B cell (primary cell): ENCODE results near the gene CAPZB. TPM values are rescaled to one million over a fixed set of nuclear protein-coding genes. Genes with fewer than 3 reads are reported as not detected.

Experiments
- ATAC-seq: fragments of 200-7000 bp; cut with Tn5 transposase; one replicate; pipeline ENCODE4 v1.10.0; 2021; ENCODE audit warnings: low read depth, mild to moderate bottlenecking, moderate number of reproducible peaks, moderate library complexity
- CTCF ChIA-PET: fragments of 350-600 bp; sonication (Branson Sonifier 250); formaldehyde crosslinking; loops from one replicate; lab custom pipeline; 2021; ENCODE audit warnings: antibody characterized with exemption, inconsistent platforms; lab: Charles Lee
- POLR2A ChIA-PET: fragments of 350-600 bp; sonication (Branson Sonifier 250); formaldehyde crosslinking; loops from one replicate; lab custom pipeline; 2021; ENCODE audit warnings: antibody characterized with exemption; lab: Charles Lee
- DNase-seq: peaks from one replicate; pipeline ENCODE4 v3.0.0; 2013
- H2AFZ ChIP-seq: 2 replicates; pipeline ENCODE4 v1.6.1; 2012; ENCODE audit warnings: mild to moderate bottlenecking, low read depth, low read length; ENCODE audit not compliant: insufficient read depth, poor library complexity, severe bottlenecking
- H3K27ac ChIP-seq, 2 donors: 1 replicate in 1 of 2; 2 replicates in 1 of 2; pipeline ENCODE4 v1.5.1; 2012 to 2013; ENCODE audit warnings: low read length in 2 of 2, mild to moderate bottlenecking in 2 of 2, moderate library complexity in 1 of 2
- H3K27me3 ChIP-seq, 4 experiments: fragments of 200-600 bp in 1 of 4; sonication (generic) in 1 of 4; replicated peaks in 1 of 4; 1 replicate in 2 of 4; 2 replicates in 2 of 4; pipeline versions ENCODE4 v1.6.1 to v1.7.0; 2013 to 2016; ENCODE audit warnings: low read length in 3 of 4, mild to moderate bottlenecking in 2 of 4, mixed read lengths in 1 of 4, moderate library complexity in 1 of 4; ENCODE audit not compliant: insufficient read depth in 4 of 4, control insufficient read depth in 3 of 4; ENCODE audit errors: control extremely low read depth in 1 of 4
- H3K36me3 ChIP-seq, 2 experiments: replicated peaks in 1 of 2; 1 replicate in 1 of 2; 2 replicates in 1 of 2; pipeline versions ENCODE4 v1.6.1 to v1.7.1; 2013; ENCODE audit warnings: low read length in 1 of 2; ENCODE audit not compliant: insufficient read depth in 2 of 2, control insufficient read depth in 1 of 2; ENCODE audit errors: control extremely low read depth in 1 of 2, extremely low read depth in 1 of 2
- H3K4me1 ChIP-seq, 2 donors: fragments of 200-600 bp in 1 of 2; sonication (generic) in 1 of 2; 1 replicate in 1 of 2; 2 replicates in 1 of 2; pipeline versions ENCODE4 v1.5.1 to v1.6.1; 2013 to 2017; ENCODE audit warnings: low read length in 2 of 2; ENCODE audit not compliant: control insufficient read depth in 2 of 2, insufficient read depth in 2 of 2
- H3K4me2 ChIP-seq: replicated peaks from 2 replicates; pipeline ENCODE3; 2012; ENCODE audit warnings: mild to moderate bottlenecking, low read depth, low read length; ENCODE audit not compliant: poor library complexity, severe bottlenecking
- H3K4me3 ChIP-seq, 5 experiments: fragments of 200-600 bp in 1 of 5; sonication (generic) in 1 of 5; 1 replicate in 3 of 5; 2 replicates in 2 of 5; pipeline versions ENCODE4 v1.5.1 to v1.7.0; 2011 to 2016; ENCODE audit warnings: low read length in 4 of 5, mild to moderate bottlenecking in 4 of 5, low read depth in 2 of 5, control low read depth in 1 of 5, moderate library complexity in 1 of 5; ENCODE audit not compliant: insufficient read depth in 1 of 5; ENCODE audit errors: control extremely low read depth in 1 of 5, extremely low read depth in 1 of 5
- H3K79me2 ChIP-seq: fragments of 200-600 bp; sonication (generic); one replicate; pipeline ENCODE4 v1.6.0; 2016; ENCODE audit warnings: low read length; ENCODE audit not compliant: control insufficient read depth, insufficient read depth
- H3K9ac ChIP-seq: fragments of 200-600 bp; sonication (generic); 2 replicates; pipeline ENCODE4 v1.6.1; 2017; ENCODE audit warnings: mild to moderate bottlenecking, low read length, moderate library complexity
- H3K9me3 ChIP-seq, 3 donors: one replicate each; pipeline versions ENCODE4 v1.6.1 to v1.7.1; 2013; ENCODE audit warnings: low read length in 2 of 3; ENCODE audit not compliant: control insufficient read depth in 2 of 3, insufficient read depth in 1 of 3; ENCODE audit errors: control extremely low read depth in 1 of 3
- H4K20me1 ChIP-seq: 2 replicates; pipeline ENCODE4 v1.6.0; 2012; ENCODE audit warnings: mild to moderate bottlenecking, low read length; ENCODE audit not compliant: insufficient read depth, control insufficient read depth, poor library complexity, severe bottlenecking
- H3K27ac Mint-ChIP-seq: one replicate; pipeline ENCODE4 v1.8.0; 2021; ENCODE audit warnings: mixed read lengths
- H3K27me3 Mint-ChIP-seq: one replicate; pipeline ENCODE4 v1.8.0; 2021; ENCODE audit warnings: mixed read lengths
- H3K4me1 Mint-ChIP-seq: one replicate; pipeline ENCODE4 v1.8.0; 2021; ENCODE audit warnings: mixed read lengths
- H3K4me3 Mint-ChIP-seq: one replicate; pipeline ENCODE4 v1.8.0; 2021; ENCODE audit warnings: mixed read lengths
- H3K9me3 Mint-ChIP-seq: one replicate; pipeline ENCODE4 v1.8.0; 2022; ENCODE audit warnings: mixed read lengths; ENCODE audit not compliant: insufficient read depth
- EZH2 ChIP-seq: IDR thresholded peaks from 2 replicates; pipeline ENCODE4 v1.6.1; 2012; ENCODE audit warnings: borderline replicate concordance, low read depth, mild to moderate bottlenecking, moderate library complexity, low read length; ENCODE audit not compliant: insufficient read depth, poor library complexity, severe bottlenecking
- WGBS: methylation state at CpG from one replicate; pipeline ENCODE4 v1.1.5; 2013; ENCODE audit warnings: missing lambda C conversion rate; ENCODE audit not compliant: insufficient coverage; 5-methylcytosine and 5-hydroxymethylcytosine counted together
- intact Hi-C: fragments of 100-400 bp; cut with micrococcal nuclease; formaldehyde crosslinking; loops from one replicate; pipeline ENCODE4 v1.10.0; 2022
- polyA plus RNA-seq: library from polyadenylated mRNA; depleted of rRNA; stranded (reverse); fragments of >200 nt; gene quantifications from 2 replicates; pipeline ENCODE4 v1.2.3, GENCODE V29; 2012
- total RNA-seq, 2 donors: library from RNA; stranded (reverse); fragments of 120-200 nt in 1 of 2; gene quantifications; 1 replicate in 1 of 2; 2 replicates in 1 of 2; pipeline versions ENCODE4 v1.2.3 to v1.2.4, GENCODE V29; 2013 to 2022
- TF ChIP-seq, protein P1 (sequence below): fragments of 200-600 bp; IDR thresholded peaks from one replicate; pipeline ENCODE4 v1.8.0; 2022; ENCODE audit warnings: antibody characterized with exemption, mild to moderate bottlenecking

Gene CAPZB
- total and polyA plus RNA-seq, 2 donors (not counting 1 experiment from before 2014, with no cell fraction given), result 126 to 193 TPM

GRCh38 chr1:19481826-19482398, 3.4 kb downstream of the CAPZB start:
- ChIA-PET POLR2A (interaction anchor here (1.2 to 2.5 kb wide), 3 partner anchors 13 to 19 kb away, joined by 3 to 7 read pairs (median 3); no protein-coding TSS in a partner anchor), CTCF (interaction anchor here (1.2 to 2.0 kb wide), 4 partner anchors 12 to 100 kb away, joined by 3 to 10 read pairs (median 4); no protein-coding TSS in a partner anchor)
- ATAC-seq, result no peak
- Histone ChIP-seq H2AFZ (no peak overlapping the region), H3K79me2 (peaks cover 94% of the 10 kb centered on the region), H3K9me3 (no peaks in the 10 kb centered on the region), H3K27ac (no peak overlapping the region), H4K20me1 (peaks cover 82% of the 10 kb centered on the region), H3K9ac (no peak overlapping the region), H3K36me3 (peaks cover 0 to 49% of the 10 kb centered on the region in 2 experiments), H3K27me3 (no peaks in the 10 kb centered on the region), H3K4me3 (no peak overlapping the region), H3K4me2 (peak overlapping the region; percentile 99), H3K4me1 (peaks cover 79 to 88% of the 10 kb centered on the region in 2 donors)
- intact Hi-C loops, result no loop called here
- no peaks in the 10 kb centered on the region for H3K9me3 Mint-ChIP-seq
- TF ChIP-seq, protein P1, sequence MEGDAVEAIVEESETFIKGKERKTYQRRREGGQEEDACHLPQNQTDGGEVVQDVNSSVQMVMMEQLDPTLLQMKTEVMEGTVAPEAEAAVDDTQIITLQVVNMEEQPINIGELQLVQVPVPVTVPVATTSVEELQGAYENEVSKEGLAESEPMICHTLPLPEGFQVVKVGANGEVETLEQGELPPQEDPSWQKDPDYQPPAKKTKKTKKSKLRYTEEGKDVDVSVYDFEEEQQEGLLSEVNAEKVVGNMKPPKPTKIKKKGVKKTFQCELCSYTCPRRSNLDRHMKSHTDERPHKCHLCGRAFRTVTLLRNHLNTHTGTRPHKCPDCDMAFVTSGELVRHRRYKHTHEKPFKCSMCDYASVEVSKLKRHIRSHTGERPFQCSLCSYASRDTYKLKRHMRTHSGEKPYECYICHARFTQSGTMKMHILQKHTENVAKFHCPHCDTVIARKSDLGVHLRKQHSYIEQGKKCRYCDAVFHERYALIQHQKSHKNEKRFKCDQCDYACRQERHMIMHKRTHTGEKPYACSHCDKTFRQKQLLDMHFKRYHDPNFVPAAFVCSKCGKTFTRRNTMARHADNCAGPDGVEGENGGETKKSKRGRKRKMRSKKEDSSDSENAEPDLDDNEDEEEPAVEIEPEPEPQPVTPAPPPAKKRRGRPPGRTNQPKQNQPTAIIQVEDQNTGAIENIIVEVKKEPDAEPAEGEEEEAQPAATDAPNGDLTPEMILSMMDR, result no peak
- TF ChIP-seq EZH2, result no peak
- no peak for DNase-seq
- 100% methylated on average over 1 of the region's 4 CpGs for WGBS
- H3K27me3 Mint-ChIP-seq, result no peaks in the 10 kb centered on the region
- H3K4me3 Mint-ChIP-seq, result peak overlapping the region; percentile 88
- H3K27ac Mint-ChIP-seq, result peak overlapping the region; percentile 90
- H3K4me1 Mint-ChIP-seq, result peaks cover 85% of the 10 kb centered on the region

DNA sequence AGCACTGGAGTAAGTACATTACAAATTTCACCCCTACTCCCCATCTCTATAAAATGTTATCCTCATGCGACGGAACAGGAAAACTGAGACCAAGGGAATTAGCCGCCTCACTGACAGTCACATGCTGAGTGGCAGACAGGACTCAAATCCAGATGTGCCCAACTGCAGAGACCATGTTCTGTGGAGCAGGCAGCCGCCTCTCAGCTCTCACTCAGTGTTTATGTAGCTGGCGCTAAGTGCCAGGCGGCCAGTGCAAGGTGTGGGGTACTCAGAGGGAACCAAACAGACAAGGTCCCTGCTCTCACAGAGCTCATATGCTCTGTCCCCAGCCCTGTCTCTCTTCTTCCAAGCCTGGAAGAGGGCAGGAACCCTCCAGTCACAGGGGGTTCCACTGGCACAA, 5.1 kb downstream of the CAPZB start:
- Histone ChIP-seq H3K27ac (peak overlapping the region in 1 of 2 donors; percentile 22), H3K36me3 (peaks cover 0 to 54% of the 10 kb centered on the region in 2 experiments), H3K4me3 (no peak overlapping the region), H3K9me3 (no peaks in the 10 kb centered on the region), H4K20me1 (peaks cover 96% of the 10 kb centered on the region), H3K27me3 (no peaks in the 10 kb centered on the region), H3K4me2 (no peak overlapping the region), H2AFZ (no peak overlapping the region), H3K9ac (no peak overlapping the region), H3K4me1 (peaks cover 88 to 95% of the 10 kb centered on the region in 2 donors), H3K79me2 (peaks cover 100% of the 10 kb centered on the region)
- Mint-ChIP-seq H3K27ac (peak overlapping the region; percentile 50), H3K27me3 (no peaks in the 10 kb centered on the region), H3K4me3 (peak overlapping the region; percentile 7), H3K4me1 (peaks cover 88% of the 10 kb centered on the region), H3K9me3 (no peaks in the 10 kb centered on the region)
- TF ChIP-seq, protein P1, result no peak
- TF ChIP-seq EZH2, result no peak
- POLR2A ChIA-PET, result no interaction called here
- DNase-seq, result no peak
- WGBS, result 100% methylated on average over 6 of the region's 6 CpGs
- ATAC-seq, result no peak
- CTCF ChIA-PET, result interaction anchor here (1.2 to 1.8 kb wide), 5 partner anchors 12 to 181 kb away, joined by 3 to 5 read pairs (median 3); no protein-coding TSS in a partner anchor
- intact Hi-C loops, result no loop called here
